ENCODE results near the gene KCNF1. TPM values are rescaled to one million over a fixed set of nuclear protein-coding genes. Genes with fewer than 3 reads are reported as not detected.

KCNF1 gene
- total RNA-seq, 1 donor from 2014 or later: not detected

- ATAC-seq (no peak), DNase-seq (no peak)
- no peaks in the 10 kb centered on the region for H3K36me3 ChIP-seq
- no peaks in the 10 kb centered on the region for H3K4me1 ChIP-seq
- intact Hi-C loops (cut with DNase I): no loop called here
- peaks cover 15% of the 10 kb centered on the region for H3K27me3 ChIP-seq (ENCODE audit: low read depth)
- no peaks in the 10 kb centered on the region for H3K9me3 ChIP-seq
- no peak overlapping the region for H3K27ac ChIP-seq
- no peak overlapping the region for H3K4me3 ChIP-seq
- no peak for TF ChIP-seq CTCF (IDR thresholded peaks at IDR 0.05)
These were observed 36.4 kb downstream of the KCNF1 start for GRCh38 chr2:10948188-10948564.

GRCh38 chr2:10948606-10949230 lies 37.0 kb downstream of the KCNF1 start:
- intact Hi-C loops (cut with DNase I): no loop called here
- no peak for TF ChIP-seq CTCF (IDR thresholded peaks at IDR 0.05)
- Histone ChIP-seq H3K9me3 (no peaks in the 10 kb centered on the region), H3K4me1 (no peaks in the 10 kb centered on the region), H3K27ac (no peak overlapping the region), H3K4me3 (no peak overlapping the region), H3K27me3 (ENCODE audit: low read depth) (peaks cover 15% of the 10 kb centered on the region), H3K36me3 (no peaks in the 10 kb centered on the region)
- DNase-seq: no peak
- no peak for ATAC-seq

GRCh38 chr2:10949835-10950234 lies 38.1 kb downstream of the KCNF1 start:
- no peak for ATAC-seq

GRCh38 chr2:10951558-10952414 lies 40.1 kb downstream of the KCNF1 start:
- H3K27ac ChIP-seq: no peak overlapping the region
- no peak for TF ChIP-seq CTCF (IDR thresholded peaks at IDR 0.05)

More at GRCh38 chr2:10949835-10950234, 38.1 kb downstream of the KCNF1 start:
- no peaks in the 10 kb centered on the region for H3K36me3 ChIP-seq
- H3K27me3 ChIP-seq (ENCODE audit: low read depth): peaks cover 9% of the 10 kb centered on the region
- DNase-seq: no peak
- TF ChIP-seq CTCF (IDR thresholded peaks at IDR 0.05): no peak
- intact Hi-C loops (cut with DNase I): no loop called here
- no peaks in the 10 kb centered on the region for H3K9me3 ChIP-seq
- no peak overlapping the region for H3K27ac ChIP-seq
- no peaks in the 10 kb centered on the region for H3K4me1 ChIP-seq
- H3K4me3 ChIP-seq: no peak overlapping the region

GRCh38 chr2:10954416-10954815 lies 42.7 kb downstream of the KCNF1 start:
- intact Hi-C loops (cut with DNase I): no loop called here
- ATAC-seq: no peak

More at GRCh38 chr2:10951558-10952414, 40.1 kb downstream of the KCNF1 start:
- Histone ChIP-seq H3K27me3 (ENCODE audit: low read depth) (peaks cover 3% of the 10 kb centered on the region), H3K4me1 (no peaks in the 10 kb centered on the region), H3K36me3 (no peaks in the 10 kb centered on the region), H3K9me3 (no peaks in the 10 kb centered on the region), H3K4me3 (no peak overlapping the region)
- ATAC-seq (no peak), DNase-seq (no peak)
- intact Hi-C loops (cut with DNase I): no loop called here

More at GRCh38 chr2:10954416-10954815, 42.7 kb downstream of the KCNF1 start:
- no peaks in the 10 kb centered on the region for H3K36me3 ChIP-seq
- DNase-seq: no peak
- no peak overlapping the region for H3K27ac ChIP-seq
- H3K27me3 ChIP-seq (ENCODE audit: low read depth): peaks cover 6% of the 10 kb centered on the region
- H3K4me3 ChIP-seq: no peak overlapping the region
- H3K9me3 ChIP-seq: no peaks in the 10 kb centered on the region
- no peaks in the 10 kb centered on the region for H3K4me1 ChIP-seq
- TF ChIP-seq CTCF (IDR thresholded peaks at IDR 0.05): no peak

Measured in lower lobe of right lung (tissue), 2 donors.